Islet precursor cell (in vitro differentiated cells): Measurements from ENCODE around the gene RPS6KC1.
"Not testable (repeated sequence)": the region's sequence is repeated elsewhere in the genome, so short reads cannot be mapped to it uniquely, and the experiment has no call there.

ENCODE experiments used
- DNase-seq: peaks from one replicate; pipeline ENCODE4 v3.0.0-alpha.2; 2018

RPS6KC1 gene

GRCh38 chr1:213057264-213058059, 6.4 kb downstream of the RPS6KC1 start:
- DNase-seq: no peak

- no peak for DNase-seq
These were observed 9.8 kb downstream of the RPS6KC1 start for GRCh38 chr1:213060836-213061235.

GRCh38 chr1:213061263-213061662, 10.2 kb downstream of the RPS6KC1 start:
- DNase-seq: no peak

- no peak for DNase-seq
These were observed 14.8 kb downstream of the RPS6KC1 start for GRCh38 chr1:213065800-213066199.

GRCh38 chr1:213066363-213066762, 15.3 kb downstream of the RPS6KC1 start:
- DNase-seq: no peak

- no peak for DNase-seq
These were observed 16.3 kb downstream of the RPS6KC1 start for GRCh38 chr1:213067352-213067751.

GRCh38 chr1:213070406-213070805, 19.4 kb downstream of the RPS6KC1 start:
- no peak for DNase-seq

- DNase-seq: no peak
These were observed 24.7 kb downstream of the RPS6KC1 start for GRCh38 chr1:213075725-213076124.

- DNase-seq: no peak
These were observed 31.5 kb downstream of the RPS6KC1 start for GRCh38 chr1:213082420-213083111.

GRCh38 chr1:213083112-213083445, 32.0 kb downstream of the RPS6KC1 start:
- DNase-seq: no peak

- DNase-seq: no peak
These were observed 36.9 kb downstream of the RPS6KC1 start for GRCh38 chr1:213087911-213088310.

GRCh38 chr1:213089924-213090677, 39.1 kb downstream of the RPS6KC1 start:
- DNase-seq: no peak

GRCh38 chr1:213094446-213094845, 43.4 kb downstream of the RPS6KC1 start:
- DNase-seq: no peak

GRCh38 chr1:213095467-213095866, 44.4 kb downstream of the RPS6KC1 start:
- no peak for DNase-seq

GRCh38 chr1:213099682-213100399, 48.8 kb downstream of the RPS6KC1 start:
- no peak for DNase-seq

- DNase-seq: not testable (repeated sequence)
These were observed 49.5 kb downstream of the RPS6KC1 start for GRCh38 chr1:213100565-213100964.

- no peak for DNase-seq
These were observed 52.6 kb downstream of the RPS6KC1 start for GRCh38 chr1:213103377-213104306.

GRCh38 chr1:213104604-213105003, 53.6 kb downstream of the RPS6KC1 start:
- no peak for DNase-seq

- DNase-seq: no peak
These were observed 55.3 kb downstream of the RPS6KC1 start for GRCh38 chr1:213106298-213106697.

- no peak for DNase-seq
These were observed 56.6 kb downstream of the RPS6KC1 start for GRCh38 chr1:213107613-213108012.

- no peak for DNase-seq
These were observed 59.6 kb downstream of the RPS6KC1 start for GRCh38 chr1:213110349-213111300.
